Ureter (tissue), 1 donor: Measurements from ENCODE around the gene RAD51B. TPM values are rescaled to one million over a fixed set of nuclear protein-coding genes. Genes with fewer than 3 reads are reported as not detected.
"Not testable (repeated sequence)": the region's sequence is repeated elsewhere in the genome, so short reads cannot be mapped to it uniquely, and the experiment has no call there.

ENCODE experiments used
- DNase-seq: peaks from one replicate; pipeline ENCODE4 v3.0.0-alpha.2; 2020; ENCODE audit warnings: low spot score
- total RNA-seq: library from RNA; stranded (reverse); gene quantifications from one replicate; pipeline ENCODE4 v1.2.4, GENCODE V29; 2023
- donor health status: DM: yes; HTN: yes; CAD: no.

The RAD51B gene
- total RNA-seq, 1 donor from 2014 or later = 36.6 TPM

DNA sequence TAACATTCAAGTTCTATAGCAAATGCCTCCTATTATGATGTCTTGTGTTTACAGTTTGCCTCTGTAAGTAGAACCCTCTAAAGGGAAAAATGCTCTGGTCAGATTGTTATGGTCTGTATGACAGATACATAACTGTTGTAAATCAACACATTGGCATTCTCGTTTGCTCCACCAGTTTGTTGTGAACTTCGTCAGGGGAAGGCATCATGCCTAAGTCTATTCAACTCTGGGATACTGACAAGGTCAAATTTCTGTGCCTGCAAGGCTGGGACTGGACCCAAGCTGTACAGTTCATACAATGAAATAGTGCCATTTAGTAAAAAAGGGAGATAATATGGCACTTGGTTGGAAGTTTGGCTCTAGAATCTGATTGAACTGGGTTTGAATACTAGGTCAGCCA, 392.3 kb downstream of the RAD51B start:
- DNase-seq = no peak

DNA sequence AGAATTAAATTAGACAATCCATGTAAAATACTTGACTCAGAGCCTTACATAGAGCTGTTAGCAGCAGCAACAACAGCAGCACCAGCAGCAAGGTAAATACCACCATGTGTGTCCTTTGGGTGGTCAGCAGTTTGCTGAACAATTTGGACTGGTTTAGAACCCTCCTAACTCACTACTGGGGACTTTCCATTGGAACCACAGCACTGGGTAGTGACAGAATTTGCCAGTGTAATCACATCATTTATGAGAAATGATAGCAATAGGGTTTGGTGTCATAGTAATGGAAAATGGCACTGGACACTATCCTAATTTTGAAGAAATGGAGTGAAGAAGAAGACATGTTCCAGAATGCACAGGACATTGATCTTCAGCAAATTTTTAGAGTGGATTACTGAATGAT, 392.8 kb downstream of the RAD51B start:
- DNase-seq = no peak

DNA sequence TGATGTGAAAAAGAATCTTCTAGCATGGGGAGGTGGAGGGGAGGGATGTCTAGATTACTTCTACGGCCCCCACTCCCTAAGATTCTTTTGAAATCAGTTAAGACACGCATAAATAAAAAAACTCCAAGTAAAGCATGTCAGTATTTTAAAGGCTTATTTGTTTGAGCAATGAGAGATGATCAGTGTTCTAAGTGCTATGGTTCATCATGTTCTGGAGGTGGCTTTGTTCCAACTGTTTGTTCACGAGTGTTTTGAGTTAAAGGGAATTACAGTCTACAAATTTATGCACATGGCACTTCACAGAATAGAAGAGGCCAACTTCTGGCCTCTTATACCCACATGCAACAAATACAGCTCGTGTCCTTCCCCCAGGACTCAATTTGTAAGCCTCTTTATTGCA, 394.9 kb downstream of the RAD51B start:
- DNase-seq = no peak

DNA sequence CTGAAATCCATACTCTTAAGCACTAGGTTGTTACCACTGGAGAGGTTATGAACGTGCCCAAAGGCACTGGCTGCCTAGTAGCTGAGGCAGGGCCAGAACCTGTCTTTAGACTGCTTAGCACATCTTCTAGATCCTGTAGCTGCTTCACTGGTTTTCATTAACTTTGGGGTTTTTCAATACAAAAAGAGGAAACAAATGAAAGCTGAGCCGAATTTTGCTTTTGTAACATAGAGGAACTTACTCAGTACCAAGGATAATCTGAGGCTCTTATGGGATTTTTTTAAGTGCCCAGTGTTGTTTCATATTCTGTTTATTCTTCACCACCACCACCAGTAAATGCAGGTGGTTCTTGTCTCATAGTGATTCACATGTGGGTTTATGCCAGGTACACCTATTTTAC, 396.1 kb downstream of the RAD51B start:
- DNase-seq = no peak

DNA sequence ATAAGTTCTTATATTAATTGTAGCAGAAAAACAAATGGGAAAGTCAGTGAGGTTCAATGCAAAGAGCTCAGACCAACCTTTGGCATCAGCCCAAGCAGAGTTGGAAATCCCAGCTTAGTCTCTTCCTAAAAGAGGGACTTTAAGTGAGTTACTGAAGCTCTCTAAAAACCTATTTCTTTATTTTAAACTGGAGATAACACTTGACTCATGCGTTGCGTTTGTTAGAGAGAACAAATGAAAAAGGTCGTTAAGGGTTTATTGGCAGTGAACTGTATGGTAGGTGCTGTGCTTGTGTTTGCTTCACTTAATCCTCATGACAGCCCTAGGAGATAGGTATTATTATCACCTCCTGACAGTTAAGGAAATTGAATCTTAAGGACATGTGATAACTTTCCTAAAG, 396.5 kb downstream of the RAD51B start:
- no peak for DNase-seq

- no peak for DNase-seq
These were observed 397.4 kb downstream of the RAD51B start for GRCh38 chr14:68216957-68217356.

DNA sequence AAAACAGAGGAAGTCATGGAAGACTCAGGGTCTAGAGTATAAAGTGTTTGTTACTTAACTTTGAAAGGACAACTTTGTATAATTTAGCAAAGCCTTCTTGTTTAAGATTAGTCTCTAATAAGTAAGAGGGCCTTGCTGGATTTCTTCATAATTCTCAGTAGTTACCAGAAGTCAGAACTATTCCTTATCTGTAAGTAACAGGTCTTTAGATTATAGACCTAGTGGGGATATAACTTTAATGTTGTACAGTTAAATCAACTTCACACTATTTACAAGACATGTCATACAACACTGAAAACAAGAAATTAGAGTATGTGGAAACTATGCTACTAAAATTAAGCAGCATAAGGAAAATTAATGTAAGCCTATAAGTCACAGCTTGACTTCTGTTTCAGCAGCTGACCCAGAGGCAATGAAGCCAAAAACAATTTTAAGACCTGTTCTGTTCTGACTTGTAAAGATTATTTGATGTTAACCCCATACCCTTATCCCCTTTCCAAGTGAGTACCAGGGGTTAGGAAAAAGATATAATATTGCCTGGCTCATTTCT, 398.3 kb downstream of the RAD51B start:
- no peak for DNase-seq

DNA sequence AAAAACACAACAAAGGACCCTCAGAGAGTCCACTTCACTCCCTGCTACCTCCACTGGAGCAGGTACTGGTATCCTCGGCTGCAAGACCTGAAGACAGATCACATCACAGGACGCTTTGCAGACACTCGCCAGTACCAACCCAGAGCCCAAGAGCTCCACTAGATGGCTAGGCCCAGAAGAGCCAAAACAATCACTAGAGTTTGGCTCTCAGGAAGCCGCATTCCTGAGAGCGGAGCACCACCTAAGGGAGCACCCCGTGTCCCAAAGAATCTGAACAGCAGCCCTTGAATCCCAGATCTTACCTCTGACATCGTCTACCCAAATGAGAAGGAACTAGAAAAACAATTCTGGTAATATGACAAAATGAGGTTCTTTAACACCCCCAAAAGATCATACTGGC, 399.8 kb downstream of the RAD51B start:
- no peak for DNase-seq

GRCh38 chr14:68221046-68221445, 401.5 kb downstream of the RAD51B start:
- not testable (repeated sequence) for DNase-seq

DNA sequence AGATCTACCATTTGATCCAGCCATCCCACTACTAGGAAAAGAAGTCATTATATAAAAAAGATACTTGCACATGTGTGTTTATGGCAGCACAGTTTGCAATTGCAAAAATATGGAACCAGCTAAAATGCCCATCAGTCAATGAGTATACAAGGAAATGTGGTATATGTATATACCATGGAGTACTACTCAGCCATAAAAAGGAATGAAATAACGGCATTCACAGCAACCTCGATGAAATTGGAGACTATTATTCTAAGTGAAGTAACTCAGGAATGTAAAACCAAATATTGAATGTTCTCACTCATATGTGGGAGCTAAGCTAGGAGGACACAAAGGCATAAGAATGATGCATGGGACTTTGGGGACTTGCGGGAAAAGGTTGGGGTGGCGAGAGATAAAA, 402.6 kb downstream of the RAD51B start:
- DNase-seq = no peak

DNA sequence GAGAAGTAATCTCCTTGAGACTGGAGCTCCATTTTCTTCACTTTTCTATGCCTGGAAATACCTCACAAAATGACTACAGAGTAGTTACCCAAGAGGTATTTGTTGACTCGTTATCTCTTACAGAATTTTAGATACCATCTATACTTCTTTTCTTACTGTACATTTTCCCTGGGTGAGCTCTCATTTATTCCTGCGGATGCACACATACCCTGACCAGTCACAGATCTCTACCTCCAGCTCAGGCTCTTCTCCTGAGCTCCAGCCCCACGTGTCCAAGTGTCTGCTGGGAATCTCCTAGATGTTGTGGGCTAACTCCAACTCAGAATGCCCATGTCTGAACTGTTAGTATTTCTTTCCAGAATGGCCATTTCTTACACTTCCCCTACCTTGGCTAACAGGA, 403.1 kb downstream of the RAD51B start:
- DNase-seq = no peak

DNA sequence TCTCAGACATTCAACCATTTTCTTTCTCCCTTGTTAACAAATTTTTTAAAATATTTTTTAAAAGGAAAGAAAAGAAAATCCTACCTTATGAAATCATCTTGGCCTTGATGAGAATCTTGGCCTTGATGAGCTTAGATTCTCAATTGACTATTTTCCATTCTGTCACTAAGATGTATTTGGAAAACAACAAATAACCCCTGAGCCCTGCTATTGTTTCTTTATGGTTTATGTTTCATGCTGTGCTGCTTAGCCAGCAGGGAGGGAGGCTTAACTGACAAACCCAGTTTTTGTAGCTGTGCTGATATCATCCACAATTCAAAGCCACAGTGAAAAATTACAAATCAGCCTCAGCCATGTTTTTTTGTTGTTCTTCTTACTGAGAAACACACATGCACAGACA, 404.1 kb downstream of the RAD51B start:
- DNase-seq = no peak

GRCh38 chr14:68225321-68225720, 405.7 kb downstream of the RAD51B start:
- DNase-seq = no peak

DNA sequence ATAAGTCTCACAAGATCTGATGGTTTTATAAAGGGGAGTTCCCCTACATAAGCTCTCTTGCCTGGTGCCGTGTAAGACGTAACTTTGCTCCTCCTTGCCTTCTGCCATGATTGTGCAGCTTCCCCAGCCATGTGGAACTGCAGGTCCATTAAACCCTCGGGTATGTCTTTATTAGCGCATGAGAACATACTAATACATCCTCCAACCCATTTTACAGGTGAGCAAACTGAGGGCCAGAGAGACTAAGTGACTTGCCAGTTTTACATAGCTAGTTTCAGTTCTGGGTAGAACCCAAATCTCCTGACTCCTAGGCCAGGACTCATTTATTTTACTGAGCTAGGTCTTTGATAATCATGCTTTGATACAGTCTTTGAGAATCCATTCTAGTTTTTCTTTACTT, 406.9 kb downstream of the RAD51B start:
- no peak for DNase-seq

- DNase-seq = no peak
These were observed 409.1 kb downstream of the RAD51B start for GRCh38 chr14:68228656-68229055.

- DNase-seq = no peak
These were observed 410.0 kb downstream of the RAD51B start for GRCh38 chr14:68229423-68230100.

- DNase-seq = no peak
These were observed 410.8 kb downstream of the RAD51B start for GRCh38 chr14:68230202-68230949.

GRCh38 chr14:68230950-68231717, 411.6 kb downstream of the RAD51B start:
- DNase-seq = no peak

GRCh38 chr14:68231898-68232297, 412.3 kb downstream of the RAD51B start:
- no peak for DNase-seq

DNA sequence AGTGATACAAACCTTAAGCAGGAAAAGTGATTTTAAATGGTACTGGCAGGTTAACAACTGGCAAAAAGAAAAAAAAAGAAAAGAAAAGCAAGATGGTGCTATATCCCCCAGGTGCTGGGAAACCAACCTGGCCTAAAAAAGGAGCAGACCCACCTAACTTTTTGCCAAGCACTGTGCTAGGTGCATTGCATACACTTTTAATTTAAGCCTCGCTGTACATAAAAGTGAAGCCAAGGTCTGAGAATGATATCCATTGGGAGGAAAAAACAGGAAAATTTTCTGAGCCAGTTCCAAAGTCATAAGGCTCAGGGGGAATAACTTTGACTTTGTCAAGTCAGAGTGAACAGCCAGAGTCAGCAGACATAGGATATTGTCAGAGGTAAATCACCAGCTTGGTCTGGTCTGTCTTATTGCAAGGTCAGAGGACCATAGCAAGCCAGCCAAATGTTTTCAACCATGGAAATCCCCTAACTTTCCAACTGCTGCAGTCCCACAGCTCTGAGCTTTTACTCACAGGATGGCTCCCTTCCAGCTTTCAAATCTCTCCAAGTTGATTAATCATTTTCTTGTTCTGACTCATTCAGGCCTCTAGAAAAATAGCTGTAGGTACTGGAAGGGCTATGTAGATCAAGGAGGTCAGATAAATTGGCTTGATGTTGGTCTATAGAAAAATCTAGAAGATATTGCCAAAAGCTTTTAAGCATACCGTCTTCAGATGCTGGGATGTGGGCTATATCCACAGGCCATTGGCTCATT, 412.9 kb downstream of the RAD51B start:
- DNase-seq = peak; percentile 70

DNA sequence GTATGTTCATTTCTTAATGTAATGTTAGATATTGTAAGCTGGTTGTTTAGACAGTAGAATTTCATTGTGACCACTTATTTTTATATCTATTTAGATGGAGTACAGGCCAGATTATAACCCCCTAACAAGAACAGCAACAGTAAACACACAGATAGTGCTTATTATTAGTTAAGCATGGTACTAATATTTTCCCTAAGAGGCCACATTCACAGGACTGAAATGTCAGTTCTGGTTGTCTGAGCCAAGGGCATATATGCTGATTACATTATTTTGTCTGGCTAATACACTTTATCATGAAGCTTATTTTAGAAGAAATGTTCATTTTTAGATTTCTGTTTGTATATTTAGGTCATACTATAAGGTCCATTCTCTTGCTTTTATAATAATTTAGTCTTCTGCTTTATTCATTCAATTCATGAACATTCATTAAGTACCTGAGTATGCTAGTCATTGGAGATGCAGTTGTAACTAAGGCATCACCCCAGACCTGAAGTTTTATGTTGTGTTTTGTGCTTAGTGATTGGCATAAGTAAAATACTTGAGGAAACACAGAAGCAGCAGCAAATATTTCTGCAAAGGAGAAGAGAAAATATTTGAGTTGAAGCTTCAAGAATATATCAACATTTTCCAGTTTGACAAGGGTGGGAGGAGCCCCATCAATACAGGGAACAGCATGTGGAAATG, 413.7 kb downstream of the RAD51B start:
- no peak for DNase-seq
